Stimulated activated CD4-positive, alpha-beta T cell treated with anti-CD3 and anti-CD28 coated beads, Interleukin-12 subunit alpha, Interleukin-12 subunit beta, amount 100 ng/mL, for 48 hours (primary cell): ENCODE results near the gene TWIST2.

Experiments used
- DNase-seq, 3 donors: peaks; one replicate each; pipeline ENCODE4 v3.0.0-alpha.2; 2020; ENCODE audit warnings: low read depth in 2 of 3, low spot score in 1 of 3

The TWIST2 gene

DNA sequence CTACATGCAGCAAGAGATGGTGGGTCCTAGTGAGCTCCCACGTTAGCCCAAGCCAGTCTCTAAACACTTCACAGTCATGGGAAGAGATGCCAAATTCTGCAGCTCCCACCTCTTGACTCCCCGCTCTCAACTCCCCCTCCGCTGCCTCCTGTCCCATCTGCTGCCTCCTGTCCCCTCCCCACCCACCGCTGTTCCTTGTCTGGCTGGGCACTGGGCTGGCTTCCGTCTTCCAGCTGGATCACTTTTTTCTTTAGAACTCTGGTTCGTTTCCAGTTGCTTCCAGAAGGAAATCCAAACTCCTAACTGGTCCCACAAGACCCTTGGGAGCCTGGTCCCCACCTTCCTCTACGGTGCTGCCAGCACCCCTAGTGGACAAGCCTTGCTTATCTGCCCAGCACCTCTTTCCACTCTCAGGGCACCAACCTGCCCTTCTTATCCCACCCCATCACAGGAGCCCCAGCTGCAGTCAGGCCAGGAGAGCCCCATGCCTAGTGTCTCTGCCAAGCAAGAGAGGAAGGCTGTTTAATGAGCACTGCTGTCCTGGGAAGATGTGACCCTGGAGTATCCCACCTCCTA, 12.1 kb upstream of the TWIST2 start:
- DNase-seq, result no peak

GRCh38 chr2:238838786-238839327, 9.0 kb upstream of the TWIST2 start:
- no peak for DNase-seq

GRCh38 chr2:238839428-238839827, 8.5 kb upstream of the TWIST2 start:
- no peak for DNase-seq

- no peak for DNase-seq
These were observed 6.2 kb upstream of the TWIST2 start for GRCh38 chr2:238841542-238842164.

- no peak for DNase-seq
These were observed 4.4 kb upstream of the TWIST2 start for GRCh38 chr2:238843476-238843875.

GRCh38 chr2:238845583-238846377, 2.1 kb upstream of the TWIST2 start:
- no peak for DNase-seq

GRCh38 chr2:238846378-238846627, 1.6 kb upstream of the TWIST2 start:
- DNase-seq, result no peak

GRCh38 chr2:238846628-238847418, 1.1 kb upstream of the TWIST2 start:
- DNase-seq, result no peak

DNA sequence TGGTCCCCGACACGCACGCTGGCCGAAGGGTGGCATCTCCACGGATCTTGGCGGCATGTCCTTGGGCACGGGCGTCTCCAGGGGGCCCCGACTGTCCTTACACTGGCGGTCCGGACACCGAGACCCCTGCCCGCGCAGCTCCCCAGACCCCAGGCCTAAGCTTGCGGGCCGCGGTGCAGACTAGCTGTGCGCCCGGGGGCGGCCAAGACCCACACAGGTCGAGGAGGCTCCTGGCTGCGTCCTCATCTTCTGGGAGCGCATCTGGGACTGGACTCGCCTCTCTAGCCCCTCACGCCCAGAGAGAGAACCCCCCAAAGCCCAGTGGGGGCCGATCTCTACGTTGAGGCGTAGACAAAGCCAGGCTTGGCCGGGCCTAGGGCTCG, 475 bp upstream of the TWIST2 start:
- no peak for DNase-seq

DNA sequence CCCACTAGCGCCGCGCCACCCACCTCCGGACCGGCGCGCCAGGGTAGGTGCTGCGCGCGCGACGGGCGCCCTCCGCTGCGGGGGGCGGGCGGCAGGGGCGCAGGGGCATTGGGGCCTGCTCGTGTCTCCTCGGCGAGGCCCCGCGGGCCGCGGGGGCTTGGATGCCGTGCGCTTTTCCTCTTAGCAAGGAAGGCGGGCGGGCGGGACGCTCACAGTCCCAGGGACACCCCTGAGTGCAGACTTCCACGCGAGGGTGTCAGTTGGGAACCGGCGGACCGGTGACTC, 748 bp downstream of the TWIST2 start:
- no peak for DNase-seq

- no peak for DNase-seq
These were observed 1.3 kb downstream of the TWIST2 start for GRCh38 chr2:238848976-238849853.

DNA sequence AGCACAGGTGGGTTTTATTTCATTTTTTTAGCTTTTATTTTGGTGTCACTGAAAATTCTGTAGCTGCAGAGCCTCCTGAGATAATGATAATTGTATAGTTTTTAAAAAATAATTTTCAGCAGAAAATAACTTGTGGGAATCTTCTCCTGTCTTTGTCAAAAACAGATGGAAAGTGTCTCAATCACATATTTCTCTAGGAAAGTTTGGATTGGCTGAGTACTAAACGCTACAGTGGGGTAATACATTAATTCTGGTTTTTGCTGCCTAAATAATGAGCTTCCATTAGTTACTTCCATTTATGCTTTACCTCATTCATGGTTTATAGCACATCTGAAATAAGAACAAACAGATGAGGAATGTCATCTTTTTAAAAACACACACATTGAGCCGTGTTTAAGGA, 2.2 kb downstream of the TWIST2 start:
- no peak for DNase-seq

GRCh38 chr2:238851026-238851425, 3.1 kb downstream of the TWIST2 start:
- DNase-seq, result no peak

DNA sequence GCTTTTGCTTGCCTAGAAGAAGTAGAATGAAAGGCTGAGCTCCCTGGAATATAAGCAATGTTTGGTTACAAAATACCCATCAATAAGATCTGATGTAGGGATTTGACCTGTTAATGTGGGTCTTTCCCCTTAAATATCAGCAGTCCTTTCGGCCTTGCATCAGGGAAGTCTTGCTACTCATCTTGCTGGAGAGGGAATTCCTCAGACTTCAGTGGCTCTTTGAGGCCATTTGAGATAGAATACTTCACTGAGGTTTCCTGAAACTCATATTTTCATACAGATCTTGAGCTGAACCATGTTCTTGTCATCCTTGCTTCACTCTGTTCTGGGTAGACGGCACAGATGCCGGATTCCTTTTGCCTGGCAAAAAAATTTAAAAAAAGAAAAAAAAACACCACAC, 3.9 kb downstream of the TWIST2 start:
- no peak for DNase-seq

GRCh38 chr2:238852206-238852869, 4.5 kb downstream of the TWIST2 start:
- DNase-seq, result no peak

GRCh38 chr2:238853218-238853617, 5.3 kb downstream of the TWIST2 start:
- DNase-seq, result no peak

DNA sequence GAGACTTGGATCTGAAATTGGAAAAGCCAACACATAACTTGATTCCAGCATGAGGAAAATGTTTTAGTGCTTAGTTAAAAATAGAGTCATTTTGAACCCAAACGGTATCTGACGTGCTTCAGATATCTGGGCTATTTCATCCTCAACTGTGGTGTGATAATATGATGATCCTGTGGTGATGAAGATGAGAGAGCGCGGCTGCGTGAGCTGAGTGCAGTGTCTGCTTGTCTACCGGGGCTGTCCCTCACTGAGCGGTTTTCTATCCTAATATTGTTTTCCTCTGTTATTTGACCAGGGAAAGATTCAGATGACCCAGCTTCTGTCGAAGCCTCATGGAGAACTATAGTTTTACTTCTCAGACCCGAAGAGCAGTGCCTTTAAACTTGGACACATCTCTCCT, 5.8 kb downstream of the TWIST2 start:
- DNase-seq, result no peak

- DNase-seq, result no peak
These were observed 6.4 kb downstream of the TWIST2 start for GRCh38 chr2:238854246-238854645.

- no peak for DNase-seq
These were observed 6.9 kb downstream of the TWIST2 start for GRCh38 chr2:238854699-238855229.

GRCh38 chr2:238855299-238855698, 7.4 kb downstream of the TWIST2 start:
- DNase-seq, result no peak
